HG02840 (cell line): ENCODE data around the gene POLE2.
"Not testable (repeated sequence)": the region's sequence is repeated elsewhere in the genome, so short reads cannot be mapped to it uniquely, and the experiment has no call there.

Source experiments
- ATAC-seq: cut with Tn5 transposase; IDR thresholded peaks from one replicate; pipeline ENCODE4 v1.9.1; 2021; ENCODE audit warnings: mild to moderate bottlenecking, moderate library complexity, moderate number of reproducible peaks; ENCODE audit not compliant: unreplicated experiment, low FRiP score

Gene POLE2

GRCh38 chr14:49619730-49620129 lies 68.3 kb downstream of the POLE2 start:
- no peak for ATAC-seq

DNA sequence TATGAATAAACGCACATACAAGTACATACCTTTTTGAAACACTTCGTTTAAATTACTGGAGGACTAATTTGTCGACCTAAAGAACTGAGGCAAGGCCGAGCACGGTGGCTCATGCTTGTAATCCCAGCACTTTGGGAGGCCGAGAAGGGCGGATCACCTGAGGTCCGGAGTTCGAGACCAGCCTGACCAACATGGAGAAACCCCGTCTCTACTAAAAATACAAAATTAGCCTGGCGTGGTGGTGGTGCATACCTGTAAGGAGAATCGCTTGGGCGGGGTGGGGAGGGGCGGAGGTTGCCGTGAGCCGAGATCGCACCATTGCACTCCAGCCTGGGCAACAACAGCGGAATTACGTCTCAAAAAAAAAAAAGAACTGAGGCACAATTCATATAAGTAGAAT lies 68.7 kb downstream of the POLE2 start:
- ATAC-seq = not testable (repeated sequence)

DNA sequence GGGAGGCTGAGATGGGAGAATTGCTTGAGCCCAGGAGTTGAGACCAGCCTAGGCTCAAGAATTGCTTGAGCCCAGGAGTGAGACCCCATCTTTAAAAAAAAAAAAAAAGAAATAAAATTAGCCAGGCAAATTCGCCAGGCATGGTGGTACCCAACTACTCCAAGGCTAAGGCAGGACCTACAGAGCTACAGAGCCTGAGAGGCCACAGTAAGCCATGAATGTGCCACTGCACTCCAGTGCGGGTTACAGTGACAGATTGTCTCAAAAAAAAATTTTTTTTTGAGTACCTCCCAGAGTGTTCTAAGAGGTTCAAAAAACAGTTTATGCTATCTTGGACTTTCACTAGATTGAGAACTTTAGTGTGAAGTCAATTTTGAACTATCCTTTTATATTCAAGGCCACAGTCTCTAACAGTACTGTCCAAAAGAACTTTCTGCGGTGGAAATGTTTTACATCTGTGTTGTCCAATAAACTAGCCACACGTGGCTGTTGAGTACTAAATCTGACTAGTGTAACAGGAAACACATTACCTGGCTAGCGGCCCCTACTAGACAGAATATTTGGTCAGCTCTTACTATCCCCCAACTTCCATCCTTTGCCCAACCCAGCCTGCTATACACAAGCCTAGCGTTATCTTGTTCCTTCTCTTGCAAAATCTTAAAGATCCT lies 70.0 kb downstream of the POLE2 start:
- no peak for ATAC-seq

- ATAC-seq = no peak
Observed at GRCh38 chr14:49615776-49616175, 72.2 kb downstream of the POLE2 start.

GRCh38 chr14:49614196-49614595 lies 73.8 kb downstream of the POLE2 start:
- no peak for ATAC-seq

GRCh38 chr14:49612671-49613070 lies 75.3 kb downstream of the POLE2 start:
- no peak for ATAC-seq

GRCh38 chr14:49612251-49612650 lies 75.8 kb downstream of the POLE2 start:
- ATAC-seq = no peak

DNA sequence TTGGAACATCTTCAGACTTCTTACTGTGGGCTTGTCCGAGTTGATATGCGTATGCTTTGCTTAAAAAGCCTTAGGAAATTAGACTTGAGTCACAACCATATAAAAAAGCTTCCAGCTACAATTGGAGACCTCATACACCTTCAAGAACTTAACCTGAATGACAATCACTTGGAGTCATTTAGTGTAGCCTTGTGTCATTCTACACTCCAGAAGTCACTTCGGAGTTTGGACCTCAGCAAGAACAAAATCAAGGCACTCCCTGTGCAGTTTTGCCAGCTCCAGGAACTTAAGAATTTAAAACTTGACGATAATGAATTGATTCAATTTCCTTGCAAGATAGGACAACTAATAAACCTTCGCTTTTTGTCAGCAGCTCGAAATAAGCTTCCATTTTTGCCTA lies 80.4 kb downstream of the POLE2 start:
- ATAC-seq = no peak

DNA sequence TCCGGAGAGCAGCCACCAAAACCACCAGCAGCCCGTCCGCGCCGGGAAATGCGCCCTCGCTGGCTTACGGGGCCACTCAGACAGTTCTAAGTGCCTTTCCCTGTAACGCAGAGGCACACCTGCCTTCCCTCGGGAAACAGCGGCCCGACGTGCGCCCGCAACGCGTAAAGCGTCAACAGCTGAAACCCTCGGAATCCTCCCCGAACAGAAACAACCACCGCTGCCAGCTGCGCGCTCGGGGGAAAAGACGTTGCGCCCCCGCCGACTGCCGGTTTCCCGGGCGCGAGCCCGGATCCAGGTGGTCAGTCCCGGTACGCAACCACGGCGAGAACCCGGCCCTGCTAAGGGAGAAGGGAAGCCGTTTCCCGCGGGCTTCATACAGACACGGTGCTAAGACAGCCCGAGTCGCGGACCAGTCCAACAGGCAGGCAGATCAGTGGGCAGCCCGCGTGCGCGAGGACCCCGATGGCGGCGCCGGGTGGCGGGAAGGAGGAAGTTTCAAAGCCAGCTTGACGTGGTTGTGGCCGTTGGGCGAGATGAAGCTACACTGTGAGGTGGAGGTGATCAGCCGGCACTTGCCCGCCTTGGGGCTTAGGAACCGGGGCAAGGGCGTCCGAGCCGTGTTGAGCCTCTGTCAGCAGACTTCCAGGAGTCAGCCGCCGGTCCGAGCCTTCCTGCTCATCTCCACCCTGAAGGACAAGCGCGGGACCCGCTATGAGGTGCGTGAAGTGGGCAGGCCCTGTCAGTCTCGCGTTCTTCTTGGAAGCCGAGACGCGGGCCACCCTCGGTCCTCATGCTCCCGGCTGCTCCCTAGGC lies 89.3 kb downstream of the POLE2 start, which contains the start of gene LRR1:
Gene LRR1 (plus strand): TSS at position 456 of the 816 bp plus-strand sequence. CDS start 81 bp downstream, at position 537.
- peak; percentile 61 for ATAC-seq

DNA sequence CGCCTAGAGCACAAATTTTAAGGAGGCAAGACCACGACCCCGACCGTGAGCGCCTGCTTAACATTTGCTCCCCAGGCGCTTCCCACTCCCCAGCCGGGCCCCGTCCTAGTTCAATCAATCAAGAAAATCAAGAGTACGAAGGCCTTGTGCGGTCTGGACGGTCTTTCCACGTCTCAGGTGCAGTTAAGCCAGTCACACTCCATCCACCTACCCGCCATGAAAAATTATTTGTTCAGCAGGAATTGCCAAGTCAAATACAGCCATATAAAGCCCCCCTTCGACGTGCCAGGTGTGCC lies 89.9 kb downstream of the POLE2 start:
- no peak for ATAC-seq

DNA sequence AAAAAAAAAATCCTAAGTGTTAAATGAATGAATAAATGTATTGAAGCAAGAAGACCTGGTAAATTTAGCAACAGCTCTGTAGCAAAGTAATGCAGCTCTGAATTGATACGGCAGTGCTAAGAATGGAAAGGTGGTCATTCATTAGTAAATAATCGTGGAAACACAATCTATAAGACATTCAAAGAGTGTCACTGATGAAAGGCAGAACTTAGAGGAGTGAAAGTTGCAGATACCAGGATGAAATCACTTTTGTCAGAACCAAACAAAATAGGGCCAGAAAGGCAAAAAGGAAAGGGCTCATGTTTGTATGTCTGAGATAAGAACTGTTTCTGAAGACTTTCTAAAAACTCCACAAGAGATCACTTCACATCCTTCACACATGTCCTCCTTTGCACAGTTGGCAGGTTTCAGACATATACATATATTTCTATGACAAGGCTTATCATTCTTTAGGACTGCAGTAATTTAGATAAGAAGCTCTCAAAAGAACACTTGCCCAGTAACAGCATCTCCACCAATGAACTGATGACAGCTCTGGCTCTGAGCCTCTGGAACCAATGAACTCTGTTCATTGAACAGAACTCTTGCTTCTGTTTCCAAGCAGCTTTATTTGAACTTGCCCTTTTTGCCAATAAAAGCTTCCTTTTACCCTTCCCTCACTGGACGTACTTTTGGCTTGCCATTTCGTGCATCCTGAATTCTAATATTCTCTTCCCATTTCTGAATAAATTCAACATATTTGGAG lies 93.5 kb downstream of the POLE2 start:
- no peak for ATAC-seq
